GM23338 (cell line): Measurements from ENCODE around the gene GET4. TPM values are rescaled to one million over a fixed set of nuclear protein-coding genes. Genes with fewer than 3 reads are reported as not detected.

Experiments used
- ATAC-seq: fragments of 200-7000 bp; cut with Tn5 transposase; 3 replicates; pipeline ENCODE4 v1.9.1; 2020
- DNase-seq: peaks from one replicate; pipeline ENCODE4 v3.0.0-alpha.2; 2015; ENCODE audit warnings: low spot score
- H2AFZ ChIP-seq: fragments of 200-600 bp; sonication (generic); 2 replicates; pipeline ENCODE4 v1.8.0; 2016; ENCODE audit warnings: antibody characterized with exemption, mild to moderate bottlenecking, moderate library complexity
- H3F3A ChIP-seq: fragments of 200-600 bp; sonication (generic); replicated peaks from 2 replicates; pipeline ENCODE4 v1.8.0; 2017; ENCODE audit warnings: antibody characterized with exemption, mixed run types, low read depth
- H3K27ac ChIP-seq: fragments of 200-600 bp; sonication (generic); 2 replicates; pipeline ENCODE4 v1.6.1; 2016; ENCODE audit warnings: low read depth
- H3K27me3 ChIP-seq: fragments of 200-600 bp; sonication (generic); 2 replicates; pipeline ENCODE4 v1.8.0; 2016; ENCODE audit warnings: mild to moderate bottlenecking, mixed run types, moderate library complexity; ENCODE audit not compliant: insufficient read depth
- H3K36me3 ChIP-seq: fragments of 200-600 bp; sonication (generic); 2 replicates; pipeline ENCODE4 v1.8.0; 2016; ENCODE audit warnings: mild to moderate bottlenecking; ENCODE audit not compliant: insufficient read depth
- H3K4me1 ChIP-seq: fragments of 200-600 bp; sonication (generic); 2 replicates; pipeline ENCODE4 v1.8.0; 2016; ENCODE audit warnings: mild to moderate bottlenecking, moderate library complexity; ENCODE audit not compliant: insufficient read depth
- H3K4me2 ChIP-seq: fragments of 200-600 bp; sonication (generic); 2 replicates; pipeline ENCODE4 v1.7.1; 2017; ENCODE audit warnings: mixed run types
- H3K4me3 ChIP-seq: fragments of 200-600 bp; sonication (generic); 2 replicates; pipeline ENCODE4 v1.6.1; 2016; ENCODE audit warnings: mixed run types
- H3K79me2 ChIP-seq: fragments of 200-600 bp; sonication (generic); replicated peaks from 2 replicates; pipeline ENCODE4 v1.8.0; 2017; ENCODE audit warnings: mild to moderate bottlenecking; ENCODE audit not compliant: insufficient read depth
- H3K9me2 ChIP-seq: fragments of 200-600 bp; sonication (generic); 2 replicates; pipeline ENCODE4 v1.8.0; 2017; ENCODE audit not compliant: insufficient read depth
- H4K20me1 ChIP-seq: fragments of 200-600 bp; sonication (generic); replicated peaks from 2 replicates; pipeline ENCODE4 v1.8.0; 2017; ENCODE audit warnings: mild to moderate bottlenecking; ENCODE audit not compliant: insufficient read depth
- H3K27ac Mint-ChIP-seq: 2 replicates; pipeline ENCODE4 v1.8.0; 2020; ENCODE audit warnings: inconsistent platforms, mild to moderate bottlenecking, moderate library complexity, mixed read lengths
- H3K27me3 Mint-ChIP-seq: 3 replicates; pipeline ENCODE4 v1.8.0; 2022; ENCODE audit warnings: low read depth, mild to moderate bottlenecking, moderate library complexity, mixed read lengths, inconsistent platforms; ENCODE audit not compliant: insufficient read depth, poor library complexity
- H3K36me3 Mint-ChIP-seq: 3 replicates; pipeline ENCODE4 v1.8.0; 2021; ENCODE audit warnings: low read depth, mild to moderate bottlenecking, inconsistent platforms, moderate library complexity, mixed read lengths
- H3K4me1 Mint-ChIP-seq: 3 replicates; pipeline ENCODE4 v1.8.0; 2020; ENCODE audit warnings: mild to moderate bottlenecking, inconsistent platforms, mixed read lengths
- H3K4me3 Mint-ChIP-seq: 3 replicates; pipeline ENCODE4 v1.8.0; 2021; ENCODE audit warnings: moderate library complexity, mild to moderate bottlenecking, inconsistent platforms, mixed read lengths
- H3K9me3 Mint-ChIP-seq: 3 replicates; pipeline ENCODE4 v1.8.0; 2020; ENCODE audit warnings: moderate library complexity, mild to moderate bottlenecking, inconsistent platforms, mixed read lengths
- JUNB ChIP-seq: IDR thresholded peaks from one replicate; pipeline ENCODE4 v1.6.1; 2016; ENCODE audit warnings: antibody characterized with exemption; ENCODE audit not compliant: unreplicated experiment
- NANOG ChIP-seq: IDR thresholded peaks from 2 replicates; pipeline ENCODE4 v1.6.1; 2016; ENCODE audit warnings: antibody characterized with exemption, borderline replicate concordance
- STAT1 ChIP-seq: IDR thresholded peaks from one replicate; pipeline ENCODE4 v1.6.1; 2016; ENCODE audit warnings: antibody characterized with exemption; ENCODE audit not compliant: unreplicated experiment
- ZNF114 ChIP-seq: fragments of 250-450 bp; sonication (Bioruptor Pico); IDR thresholded peaks from 2 replicates; pipeline ENCODE4 v1.5.0; 2020; ENCODE audit warnings: mild to moderate bottlenecking, moderate library complexity
- ZNF331 ChIP-seq: fragments of 250-450 bp; sonication (Bioruptor Pico); IDR thresholded peaks from 2 replicates; pipeline ENCODE4 v1.5.0; 2020; ENCODE audit warnings: low read depth, mild to moderate bottlenecking, moderate library complexity
- ZNF462 ChIP-seq: fragments of 250-450 bp; sonication (Bioruptor Pico); IDR thresholded peaks from 2 replicates; pipeline ENCODE4 v1.5.0; 2020; ENCODE audit warnings: mild to moderate bottlenecking, moderate library complexity
- polyA plus RNA-seq: library from polyadenylated mRNA; unstranded; fragments of >200 nt; fragmentation: Nextera tagmentation; extraction: Ambion mirVana; gene quantifications from 2 replicates; pipeline ENCODE4 v1.2.1, GENCODE V29; 2016
- total RNA-seq: library from RNA; depleted of rRNA; stranded (reverse); fragments of >200 nt; shearing (Covaris generic); gene quantifications from 2 replicates; pipeline ENCODE4 v1.2.3, GENCODE V29; 2014

Gene GET4
- total and polyA plus RNA-seq, 2 experiments from 2014 or later = 48.0 to 79.1 TPM

- TF ChIP-seq ZNF462 (CRISPR knock-in tag) (no peak), JUNB (no peak), ZNF331 (CRISPR knock-in tag) (no peak), NANOG (no peak)
Measured at GRCh38 chr7:918441-919113, 42.2 kb downstream of the GET4 start (continued).

GRCh38 chr7:919114-919442, 42.7 kb downstream of the GET4 start:
- Mint-ChIP-seq H3K9me3 (no peaks in the 10 kb centered on the region), H3K4me1 (no peaks in the 10 kb centered on the region; the same call in 1 of the 3 replicates), H3K27me3 (peaks cover 11% of the 10 kb centered on the region), H3K36me3 (no peaks in the 10 kb centered on the region), H3K4me3 (no peak overlapping the region), H3K27ac (no peak overlapping the region)
- Histone ChIP-seq H3K27me3 (no peaks in the 10 kb centered on the region), H3K36me3 (no peaks in the 10 kb centered on the region), H3K9me2 (no peaks in the 10 kb centered on the region), H4K20me1 (no peaks in the 10 kb centered on the region), H3K4me2 (no peak overlapping the region), H3F3A (no peaks in the 10 kb centered on the region), H3K27ac (no peak overlapping the region), H3K4me1 (no peaks in the 10 kb centered on the region), H2AFZ (no peak overlapping the region), H3K79me2 (no peaks in the 10 kb centered on the region), H3K4me3 (no peak overlapping the region)
- TF ChIP-seq STAT1 = no peak
- no peak for TF ChIP-seq ZNF114 (CRISPR knock-in tag)
- ATAC-seq (no peak), DNase-seq (no peak)
